GM23338 (cell line): Measurements from ENCODE around the gene CKAP2. TPM values are rescaled to one million over a fixed set of nuclear protein-coding genes. Genes with fewer than 3 reads are reported as not detected.

Experiments used
- ATAC-seq: fragments of 200-7000 bp; cut with Tn5 transposase; 3 replicates; pipeline ENCODE4 v1.9.1; 2020
- DNase-seq: peaks from one replicate; pipeline ENCODE4 v3.0.0-alpha.2; 2015; ENCODE audit warnings: low spot score
- H2AFZ ChIP-seq: fragments of 200-600 bp; sonication (generic); 2 replicates; pipeline ENCODE4 v1.8.0; 2016; ENCODE audit warnings: antibody characterized with exemption, mild to moderate bottlenecking, moderate library complexity
- H3F3A ChIP-seq: fragments of 200-600 bp; sonication (generic); replicated peaks from 2 replicates; pipeline ENCODE4 v1.8.0; 2017; ENCODE audit warnings: antibody characterized with exemption, mixed run types, low read depth
- H3K27ac ChIP-seq: fragments of 200-600 bp; sonication (generic); 2 replicates; pipeline ENCODE4 v1.6.1; 2016; ENCODE audit warnings: low read depth
- H3K27me3 ChIP-seq: fragments of 200-600 bp; sonication (generic); 2 replicates; pipeline ENCODE4 v1.8.0; 2016; ENCODE audit warnings: mild to moderate bottlenecking, mixed run types, moderate library complexity; ENCODE audit not compliant: insufficient read depth
- H3K36me3 ChIP-seq: fragments of 200-600 bp; sonication (generic); 2 replicates; pipeline ENCODE4 v1.8.0; 2016; ENCODE audit warnings: mild to moderate bottlenecking; ENCODE audit not compliant: insufficient read depth
- H3K4me1 ChIP-seq: fragments of 200-600 bp; sonication (generic); 2 replicates; pipeline ENCODE4 v1.8.0; 2016; ENCODE audit warnings: mild to moderate bottlenecking, moderate library complexity; ENCODE audit not compliant: insufficient read depth
- H3K4me2 ChIP-seq: fragments of 200-600 bp; sonication (generic); 2 replicates; pipeline ENCODE4 v1.7.1; 2017; ENCODE audit warnings: mixed run types
- H3K4me3 ChIP-seq: fragments of 200-600 bp; sonication (generic); 2 replicates; pipeline ENCODE4 v1.6.1; 2016; ENCODE audit warnings: mixed run types
- H3K79me2 ChIP-seq: fragments of 200-600 bp; sonication (generic); replicated peaks from 2 replicates; pipeline ENCODE4 v1.8.0; 2017; ENCODE audit warnings: mild to moderate bottlenecking; ENCODE audit not compliant: insufficient read depth
- H3K9me2 ChIP-seq: fragments of 200-600 bp; sonication (generic); 2 replicates; pipeline ENCODE4 v1.8.0; 2017; ENCODE audit not compliant: insufficient read depth
- H4K20me1 ChIP-seq: fragments of 200-600 bp; sonication (generic); replicated peaks from 2 replicates; pipeline ENCODE4 v1.8.0; 2017; ENCODE audit warnings: mild to moderate bottlenecking; ENCODE audit not compliant: insufficient read depth
- H3K27ac Mint-ChIP-seq: 2 replicates; pipeline ENCODE4 v1.8.0; 2020; ENCODE audit warnings: inconsistent platforms, mild to moderate bottlenecking, moderate library complexity, mixed read lengths
- H3K27me3 Mint-ChIP-seq: 3 replicates; pipeline ENCODE4 v1.8.0; 2022; ENCODE audit warnings: low read depth, mild to moderate bottlenecking, moderate library complexity, mixed read lengths, inconsistent platforms; ENCODE audit not compliant: insufficient read depth, poor library complexity
- H3K36me3 Mint-ChIP-seq: 3 replicates; pipeline ENCODE4 v1.8.0; 2021; ENCODE audit warnings: low read depth, mild to moderate bottlenecking, inconsistent platforms, moderate library complexity, mixed read lengths
- H3K4me1 Mint-ChIP-seq: 3 replicates; pipeline ENCODE4 v1.8.0; 2020; ENCODE audit warnings: mild to moderate bottlenecking, inconsistent platforms, mixed read lengths
- H3K4me3 Mint-ChIP-seq: 3 replicates; pipeline ENCODE4 v1.8.0; 2021; ENCODE audit warnings: moderate library complexity, mild to moderate bottlenecking, inconsistent platforms, mixed read lengths
- H3K9me3 Mint-ChIP-seq: 3 replicates; pipeline ENCODE4 v1.8.0; 2020; ENCODE audit warnings: moderate library complexity, mild to moderate bottlenecking, inconsistent platforms, mixed read lengths
- CREB1 ChIP-seq: fragments of 250-450 bp; sonication (Bioruptor Pico); IDR thresholded peaks from 2 replicates; pipeline ENCODE4 v1.5.0; 2020; ENCODE audit warnings: low read depth, mild to moderate bottlenecking, moderate library complexity
- CTCF ChIP-seq, 2 experiments: fragments of 200-600 bp in 1 of 2; sonication (generic) in 1 of 2; conservative IDR thresholded peaks; 2 replicates each; pipeline versions ENCODE4 v1.5.1 to v1.6.1; 2016 to 2017; ENCODE audit warnings: antibody characterized with exemption in 2 of 2, low read depth in 2 of 2, mild to moderate bottlenecking in 2 of 2, moderate library complexity in 1 of 2
- EZH2 ChIP-seq: fragments of 200-600 bp; sonication (generic); IDR thresholded peaks from one replicate; pipeline ENCODE4 v1.8.0; 2017; ENCODE audit warnings: antibody characterized with exemption, mild to moderate bottlenecking, low read depth; ENCODE audit not compliant: unreplicated experiment
- EZH2phosphoT487 ChIP-seq: fragments of 200-600 bp; sonication (generic); IDR thresholded peaks from one replicate; pipeline ENCODE4 v1.8.1; 2018; ENCODE audit warnings: antibody characterized with exemption; ENCODE audit not compliant: unreplicated experiment
- JUNB ChIP-seq: IDR thresholded peaks from one replicate; pipeline ENCODE4 v1.6.1; 2016; ENCODE audit warnings: antibody characterized with exemption; ENCODE audit not compliant: unreplicated experiment
- NANOG ChIP-seq: IDR thresholded peaks from 2 replicates; pipeline ENCODE4 v1.6.1; 2016; ENCODE audit warnings: antibody characterized with exemption, borderline replicate concordance
- POLR2AphosphoS5 ChIP-seq: IDR thresholded peaks from 2 replicates; pipeline ENCODE4 v1.6.1; 2016; ENCODE audit warnings: antibody characterized with exemption, low read depth
- STAT1 ChIP-seq: IDR thresholded peaks from one replicate; pipeline ENCODE4 v1.6.1; 2016; ENCODE audit warnings: antibody characterized with exemption; ENCODE audit not compliant: unreplicated experiment
- ZNF114 ChIP-seq: fragments of 250-450 bp; sonication (Bioruptor Pico); IDR thresholded peaks from 2 replicates; pipeline ENCODE4 v1.5.0; 2020; ENCODE audit warnings: mild to moderate bottlenecking, moderate library complexity
- ZNF331 ChIP-seq: fragments of 250-450 bp; sonication (Bioruptor Pico); IDR thresholded peaks from 2 replicates; pipeline ENCODE4 v1.5.0; 2020; ENCODE audit warnings: low read depth, mild to moderate bottlenecking, moderate library complexity
- ZNF462 ChIP-seq: fragments of 250-450 bp; sonication (Bioruptor Pico); IDR thresholded peaks from 2 replicates; pipeline ENCODE4 v1.5.0; 2020; ENCODE audit warnings: mild to moderate bottlenecking, moderate library complexity
- polyA plus RNA-seq: library from polyadenylated mRNA; unstranded; fragments of >200 nt; fragmentation: Nextera tagmentation; extraction: Ambion mirVana; gene quantifications from 2 replicates; pipeline ENCODE4 v1.2.1, GENCODE V29; 2016
- total RNA-seq: library from RNA; depleted of rRNA; stranded (reverse); fragments of >200 nt; shearing (Covaris generic); gene quantifications from 2 replicates; pipeline ENCODE4 v1.2.3, GENCODE V29; 2014
- TF ChIP-seq, protein P1 (sequence below): IDR thresholded peaks from 2 replicates; pipeline ENCODE4 v1.6.1; 2016; ENCODE audit warnings: antibody characterized with exemption
- TF ChIP-seq, protein P2 (sequence below): IDR thresholded peaks from one replicate; pipeline ENCODE4 v1.6.1; 2018; ENCODE audit warnings: antibody characterized with exemption; ENCODE audit not compliant: unreplicated experiment

Gene CKAP2
- total and polyA plus RNA-seq, 2 experiments from 2014 or later = 48.8 to 103 TPM

DNA sequence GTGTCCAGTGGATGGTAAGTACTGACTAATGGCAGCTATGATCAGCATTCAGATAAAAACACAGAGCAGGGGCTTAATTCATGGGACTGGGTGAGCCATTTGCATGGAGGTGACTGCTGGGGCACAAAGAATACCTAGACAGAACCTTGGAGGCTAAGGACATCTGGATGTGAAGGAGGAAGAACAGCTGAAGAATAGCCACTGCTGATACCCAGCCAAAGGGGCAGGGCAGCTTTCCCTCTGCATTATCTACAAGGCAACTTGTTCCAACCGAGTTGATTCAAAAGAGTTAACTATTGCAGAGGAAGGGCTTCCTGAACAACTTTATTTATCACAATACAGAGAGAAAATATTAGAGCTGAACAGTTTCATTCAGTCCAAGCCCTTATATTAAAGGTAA, 36.2 kb upstream of the CKAP2 start:
- Histone ChIP-seq H3K4me1 (no peaks in the 10 kb centered on the region), H3K4me2 (no peak overlapping the region), H3F3A (no peaks in the 10 kb centered on the region), H4K20me1 (no peaks in the 10 kb centered on the region), H3K27ac (no peak overlapping the region), H3K4me3 (no peak overlapping the region), H3K36me3 (peaks cover 12% of the 10 kb centered on the region; the same call in 1 of the 2 replicates), H3K9me2 (no peaks in the 10 kb centered on the region), H2AFZ (no peak overlapping the region), H3K79me2 (no peaks in the 10 kb centered on the region), H3K27me3 (no peaks in the 10 kb centered on the region)
- no peaks in the 10 kb centered on the region for H3K9me3 Mint-ChIP-seq
- H3K27ac Mint-ChIP-seq = no peak overlapping the region
- no peak overlapping the region for H3K4me3 Mint-ChIP-seq
- DNase-seq = no peak
- H3K4me1 Mint-ChIP-seq = no peaks in the 10 kb centered on the region
- H3K36me3 Mint-ChIP-seq = peaks cover 30% of the 10 kb centered on the region; the same call in 2 of the 3 replicates
- H3K27me3 Mint-ChIP-seq = no peaks in the 10 kb centered on the region
- TF ChIP-seq POLR2AphosphoS5 = no peak
- no peak for TF ChIP-seq NANOG
- TF ChIP-seq ZNF462 (CRISPR knock-in tag) = no peak
- TF ChIP-seq EZH2phosphoT487 = no peak
- no peak for TF ChIP-seq CTCF (conservative IDR thresholded peaks at IDR 0.05; ENCODE audit: low read depth in 2 of 2)
- TF ChIP-seq, protein P1, sequence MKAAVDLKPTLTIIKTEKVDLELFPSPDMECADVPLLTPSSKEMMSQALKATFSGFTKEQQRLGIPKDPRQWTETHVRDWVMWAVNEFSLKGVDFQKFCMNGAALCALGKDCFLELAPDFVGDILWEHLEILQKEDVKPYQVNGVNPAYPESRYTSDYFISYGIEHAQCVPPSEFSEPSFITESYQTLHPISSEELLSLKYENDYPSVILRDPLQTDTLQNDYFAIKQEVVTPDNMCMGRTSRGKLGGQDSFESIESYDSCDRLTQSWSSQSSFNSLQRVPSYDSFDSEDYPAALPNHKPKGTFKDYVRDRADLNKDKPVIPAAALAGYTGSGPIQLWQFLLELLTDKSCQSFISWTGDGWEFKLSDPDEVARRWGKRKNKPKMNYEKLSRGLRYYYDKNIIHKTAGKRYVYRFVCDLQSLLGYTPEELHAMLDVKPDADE = no peak
- no peak for TF ChIP-seq ZNF114 (CRISPR knock-in tag)
- TF ChIP-seq, protein P2, sequence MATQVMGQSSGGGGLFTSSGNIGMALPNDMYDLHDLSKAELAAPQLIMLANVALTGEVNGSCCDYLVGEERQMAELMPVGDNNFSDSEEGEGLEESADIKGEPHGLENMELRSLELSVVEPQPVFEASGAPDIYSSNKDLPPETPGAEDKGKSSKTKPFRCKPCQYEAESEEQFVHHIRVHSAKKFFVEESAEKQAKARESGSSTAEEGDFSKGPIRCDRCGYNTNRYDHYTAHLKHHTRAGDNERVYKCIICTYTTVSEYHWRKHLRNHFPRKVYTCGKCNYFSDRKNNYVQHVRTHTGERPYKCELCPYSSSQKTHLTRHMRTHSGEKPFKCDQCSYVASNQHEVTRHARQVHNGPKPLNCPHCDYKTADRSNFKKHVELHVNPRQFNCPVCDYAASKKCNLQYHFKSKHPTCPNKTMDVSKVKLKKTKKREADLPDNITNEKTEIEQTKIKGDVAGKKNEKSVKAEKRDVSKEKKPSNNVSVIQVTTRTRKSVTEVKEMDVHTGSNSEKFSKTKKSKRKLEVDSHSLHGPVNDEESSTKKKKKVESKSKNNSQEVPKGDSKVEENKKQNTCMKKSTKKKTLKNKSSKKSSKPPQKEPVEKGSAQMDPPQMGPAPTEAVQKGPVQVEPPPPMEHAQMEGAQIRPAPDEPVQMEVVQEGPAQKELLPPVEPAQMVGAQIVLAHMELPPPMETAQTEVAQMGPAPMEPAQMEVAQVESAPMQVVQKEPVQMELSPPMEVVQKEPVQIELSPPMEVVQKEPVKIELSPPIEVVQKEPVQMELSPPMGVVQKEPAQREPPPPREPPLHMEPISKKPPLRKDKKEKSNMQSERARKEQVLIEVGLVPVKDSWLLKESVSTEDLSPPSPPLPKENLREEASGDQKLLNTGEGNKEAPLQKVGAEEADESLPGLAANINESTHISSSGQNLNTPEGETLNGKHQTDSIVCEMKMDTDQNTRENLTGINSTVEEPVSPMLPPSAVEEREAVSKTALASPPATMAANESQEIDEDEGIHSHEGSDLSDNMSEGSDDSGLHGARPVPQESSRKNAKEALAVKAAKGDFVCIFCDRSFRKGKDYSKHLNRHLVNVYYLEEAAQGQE = no peak
- no peak for TF ChIP-seq ZNF331 (CRISPR knock-in tag)
- TF ChIP-seq STAT1 = no peak
- TF ChIP-seq JUNB = no peak
- TF ChIP-seq CREB1 (CRISPR knock-in tag) = no peak
- TF ChIP-seq EZH2 = no peak
- ATAC-seq = no peak
